T1000 (cell line): ENCODE data around the gene IL4R.
"Not testable (repeated sequence)": the region's sequence is repeated elsewhere in the genome, so short reads cannot be mapped to it uniquely, and the experiment has no call there.

ENCODE experiments used
- DNase-seq: peaks from one replicate; lab custom pipeline; 2025; ENCODE audit warnings: mixed read lengths; lab: John Stamatoyannopoulos, UW

IL4R gene

DNA sequence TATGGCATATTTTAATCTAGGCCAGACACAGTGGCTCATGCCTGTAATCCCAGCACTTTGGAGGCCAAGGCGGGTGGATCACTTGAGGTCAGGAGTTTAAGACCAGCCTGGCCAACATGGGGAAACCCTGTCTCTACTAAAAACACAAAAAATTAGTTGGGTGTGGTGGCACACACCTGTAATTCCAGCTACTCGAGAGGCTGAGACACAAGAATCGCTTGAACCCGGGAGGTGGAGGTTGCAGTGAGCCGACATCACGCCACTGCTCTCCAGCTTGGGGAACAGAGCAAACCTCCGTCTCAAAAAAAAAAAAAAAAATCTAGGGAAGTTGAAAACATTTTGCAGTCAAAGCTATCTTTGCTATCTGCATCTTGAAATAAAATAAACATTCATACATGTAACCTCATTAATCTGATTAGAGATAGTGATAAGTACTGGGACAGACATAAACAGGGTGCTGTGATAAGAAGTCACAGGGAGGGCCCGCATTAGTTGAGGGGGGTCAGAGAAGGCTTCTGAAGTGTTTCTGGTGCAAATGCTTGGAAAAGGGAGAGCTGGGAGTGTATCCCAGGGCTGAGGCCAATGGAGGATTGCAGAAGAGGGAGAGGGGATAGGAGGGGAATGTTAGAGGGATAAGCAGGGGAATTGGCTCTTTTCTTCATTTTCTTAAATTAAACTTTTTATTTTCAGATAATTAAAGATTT lies 15.8 kb downstream of the IL4R start:
- not testable (repeated sequence) for DNase-seq

DNA sequence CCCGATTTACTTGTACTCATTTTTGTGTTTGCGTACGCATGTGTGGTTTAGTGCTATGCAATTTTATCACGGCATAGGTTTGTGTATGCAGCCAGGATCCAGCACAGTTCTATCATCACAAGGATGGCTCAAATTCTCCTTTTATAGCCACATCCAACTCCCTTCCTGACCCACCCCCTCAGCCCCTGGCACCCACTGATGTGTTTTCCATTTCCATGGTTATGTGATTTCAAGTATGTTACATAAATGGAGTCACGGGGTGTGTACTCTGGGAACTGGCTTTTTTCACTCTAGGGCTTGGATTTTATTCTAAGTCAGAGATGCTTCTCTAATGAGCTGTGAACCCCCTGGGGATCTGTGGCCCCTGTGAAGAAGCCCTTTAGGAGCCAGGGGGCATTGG lies 16.8 kb downstream of the IL4R start:
- peak; percentile 87 for DNase-seq

DNA sequence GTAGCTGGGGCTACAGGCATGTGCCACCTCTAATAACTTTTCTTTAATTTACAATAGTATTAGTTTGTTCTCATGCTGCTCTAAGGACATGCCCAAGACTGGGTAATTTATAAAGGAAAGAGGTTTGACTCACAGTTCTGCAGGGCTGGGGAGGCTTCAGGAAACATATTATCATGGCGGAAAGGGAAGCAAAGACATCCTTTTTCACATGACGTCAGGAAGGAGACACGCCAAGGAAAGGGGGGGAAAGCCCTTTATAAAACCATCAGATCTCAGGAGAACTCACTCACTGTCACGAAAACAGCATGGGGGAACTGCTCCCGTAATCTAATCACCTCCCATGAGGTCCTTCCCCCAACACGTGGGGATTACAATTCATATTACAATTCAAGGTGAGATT lies 18.3 kb downstream of the IL4R start:
- no peak for DNase-seq

DNA sequence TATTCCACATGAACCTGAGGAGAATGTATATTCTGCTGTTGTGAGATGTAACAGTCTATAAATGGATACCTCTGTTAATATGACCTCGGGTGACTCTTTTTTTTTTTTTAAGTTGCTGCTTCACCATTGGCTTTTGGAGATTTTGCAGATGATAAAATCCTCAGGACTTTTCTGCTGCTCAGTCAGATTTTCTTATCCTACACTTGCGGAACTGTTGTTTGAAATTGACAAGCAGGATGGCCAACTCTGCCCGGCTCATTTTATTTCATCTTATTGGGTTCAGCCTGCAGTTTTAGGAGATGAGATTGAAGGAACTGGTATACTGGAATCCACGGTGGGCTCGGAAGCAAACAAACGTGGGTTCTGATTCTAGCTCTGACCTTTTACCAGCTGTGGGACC lies 19.3 kb downstream of the IL4R start:
- DNase-seq, result no peak

DNA sequence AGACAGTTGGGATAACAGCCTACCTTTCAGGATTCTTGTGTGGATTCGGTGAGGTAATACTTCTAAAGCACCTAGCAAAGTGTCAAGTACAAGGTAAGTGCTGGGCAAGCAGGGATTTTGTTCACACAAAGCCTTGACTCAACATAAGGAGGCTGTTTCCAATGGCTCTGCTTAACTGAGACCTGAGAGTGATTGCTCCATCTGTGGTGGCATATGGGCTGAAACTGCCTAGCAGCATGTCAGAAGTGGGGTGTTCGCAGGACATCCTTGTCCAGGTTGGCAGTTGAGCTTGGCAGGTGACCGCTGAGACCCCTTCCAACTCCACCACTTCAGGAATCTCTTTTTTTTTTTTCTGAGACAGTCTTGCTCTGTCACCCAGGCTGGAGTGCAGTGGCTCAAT lies 19.8 kb downstream of the IL4R start:
- DNase-seq, result no peak

DNA sequence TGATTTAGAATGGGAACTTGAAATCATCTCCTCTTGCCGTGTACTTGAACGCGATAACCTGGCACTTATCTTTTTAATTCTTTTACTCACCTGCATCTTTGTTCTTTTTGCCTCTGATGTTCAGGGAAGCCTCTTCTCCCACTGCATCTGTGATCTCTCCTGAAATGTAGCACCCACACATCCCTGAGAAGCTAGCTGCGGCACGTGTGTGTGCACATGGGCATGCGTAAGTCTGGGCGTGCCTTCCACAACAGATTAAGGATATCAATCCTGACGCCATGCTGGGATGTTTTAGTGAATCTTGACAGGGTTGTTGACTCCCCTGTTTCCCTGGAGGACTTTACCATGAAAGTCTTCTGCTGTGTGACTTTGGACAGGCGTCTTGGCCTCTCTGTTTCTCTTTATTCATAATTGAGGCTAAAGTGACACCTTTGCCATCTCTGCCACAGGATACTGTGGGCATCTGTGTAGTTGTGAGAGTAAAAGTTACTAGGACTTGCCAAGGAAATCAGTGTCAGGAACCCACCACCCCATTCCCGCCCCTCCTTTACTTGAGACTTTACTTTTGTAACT lies 20.5 kb downstream of the IL4R start:
- no peak for DNase-seq

DNA sequence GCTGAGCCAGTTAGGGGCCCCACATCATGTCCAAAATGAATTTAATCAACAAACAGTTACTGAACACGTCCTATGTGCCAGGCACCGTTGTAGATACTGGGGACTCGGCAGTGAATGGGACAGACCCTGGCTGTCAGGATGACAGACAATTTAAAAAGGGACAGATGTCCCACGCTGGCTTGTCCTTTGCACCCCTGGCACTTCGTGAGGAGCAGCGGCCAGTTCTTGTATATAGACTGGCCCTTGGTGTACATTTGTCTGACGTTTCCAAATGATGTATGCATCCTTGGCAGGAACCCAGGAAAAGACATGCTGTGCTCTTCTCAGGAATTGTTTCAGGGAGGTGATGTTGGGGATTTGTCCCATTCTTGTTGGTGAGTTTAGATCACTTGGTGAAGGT lies 21.1 kb downstream of the IL4R start:
- no peak for DNase-seq

DNA sequence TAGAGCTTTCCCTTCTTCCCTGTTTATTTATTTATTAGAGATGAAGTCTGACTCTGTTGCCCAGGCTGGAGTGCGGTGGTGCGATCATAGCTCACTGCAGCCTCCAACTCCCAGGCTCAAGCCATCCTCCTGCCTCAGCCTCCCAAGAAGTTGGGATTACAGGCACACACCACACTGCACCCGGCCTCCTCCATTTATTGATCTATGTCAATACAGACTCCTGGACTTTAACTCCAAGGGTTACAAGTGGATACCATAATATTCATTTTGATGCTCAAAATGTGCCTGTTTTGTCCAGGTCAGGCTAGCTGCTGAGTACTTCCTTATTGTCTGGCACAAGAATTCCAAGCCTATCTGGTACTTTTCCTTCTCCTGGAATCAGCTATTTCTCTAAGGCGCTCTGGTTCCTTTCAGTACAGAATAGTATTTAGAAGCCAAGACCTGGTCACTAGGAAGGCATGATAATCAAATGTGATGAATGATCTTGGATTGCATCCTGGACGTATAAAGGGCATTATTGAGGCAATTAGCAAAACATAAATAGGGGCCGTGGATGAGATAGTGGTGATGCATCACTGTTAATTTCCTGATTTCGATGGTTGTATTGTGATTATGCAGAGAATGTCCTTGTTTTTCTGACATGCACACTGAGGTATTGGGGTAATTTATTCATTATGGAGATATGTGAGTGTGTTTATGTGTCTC lies 21.7 kb downstream of the IL4R start:
- no peak for DNase-seq

DNA sequence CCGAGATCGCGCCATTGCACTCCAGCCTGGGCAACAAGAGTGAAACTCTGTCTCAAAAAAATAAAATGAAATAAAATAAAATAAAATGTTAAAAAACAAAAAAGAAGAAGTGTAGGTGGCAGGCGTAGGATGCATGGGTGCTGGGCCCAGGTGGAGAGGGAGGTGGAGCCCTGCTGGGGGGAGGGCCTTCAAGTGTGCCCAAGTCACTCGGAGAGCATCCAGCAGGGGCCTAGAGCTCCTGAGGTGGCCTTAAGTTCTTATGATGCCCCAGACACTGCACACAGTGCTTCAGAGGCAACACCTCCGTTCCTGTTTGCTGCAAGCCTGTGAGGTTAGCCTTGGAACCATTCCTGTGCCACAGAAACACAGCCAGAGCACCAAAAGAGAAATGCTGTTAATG lies 23.2 kb downstream of the IL4R start:
- no peak for DNase-seq

DNA sequence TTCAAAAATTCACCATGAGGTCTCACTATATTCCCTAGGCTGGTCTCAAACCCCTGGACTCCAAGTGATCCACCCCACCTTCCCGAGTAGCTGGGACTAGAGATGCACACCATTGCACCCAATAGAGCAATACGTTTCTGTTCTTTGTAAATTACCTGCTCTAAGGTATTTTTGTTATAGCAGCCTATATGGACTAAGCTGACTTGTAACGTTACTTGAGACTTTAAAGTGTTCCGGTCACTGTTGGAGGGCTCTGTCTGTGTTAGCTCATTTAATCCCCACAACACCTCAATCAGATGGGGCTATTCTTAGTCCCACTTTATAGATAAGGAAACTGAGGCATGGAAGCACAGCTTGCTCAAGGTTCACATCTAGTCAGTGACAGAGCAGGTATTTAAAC lies 25.4 kb downstream of the IL4R start:
- no peak for DNase-seq

DNA sequence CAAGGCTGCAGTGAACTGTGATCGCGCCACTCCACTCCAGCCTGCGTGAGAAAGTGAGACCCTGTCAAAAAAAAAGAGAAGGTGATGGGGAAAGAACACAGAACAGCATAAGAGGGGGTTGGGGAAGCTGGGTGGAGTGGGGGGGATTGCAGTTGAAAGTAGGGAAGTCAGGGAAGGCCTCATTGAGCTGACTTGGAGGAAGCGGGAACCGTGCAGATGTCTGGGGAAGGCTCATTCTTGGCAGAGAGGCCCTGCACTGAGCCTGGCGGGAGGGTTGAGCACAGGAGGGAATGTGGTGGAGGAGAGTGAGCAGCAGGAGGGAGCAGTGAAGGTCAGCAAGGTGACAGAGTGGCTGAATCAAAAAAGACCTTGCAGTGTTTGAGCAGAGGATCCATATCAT lies 26.9 kb downstream of the IL4R start:
- DNase-seq, result no peak

DNA sequence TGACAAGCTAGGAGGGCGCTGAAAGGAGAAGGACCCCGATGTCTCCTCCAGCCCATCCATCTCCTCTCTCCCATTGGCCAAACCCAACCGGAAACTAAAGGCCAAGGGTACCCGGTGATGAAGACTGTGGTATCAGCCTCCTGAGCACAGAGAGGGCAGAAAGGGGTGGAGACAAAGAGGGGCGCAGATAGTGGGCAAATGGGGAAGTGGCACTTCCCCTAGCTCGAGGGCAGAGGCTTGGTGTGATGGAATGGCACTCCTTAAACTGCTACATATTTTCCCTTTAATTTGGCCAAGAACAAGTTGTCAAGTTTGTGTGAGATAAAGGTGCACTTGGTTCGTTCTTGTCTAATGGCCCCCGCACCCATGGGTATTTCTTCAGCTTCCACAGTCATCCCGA lies 27.8 kb downstream of the IL4R start:
- DNase-seq, result no peak

DNA sequence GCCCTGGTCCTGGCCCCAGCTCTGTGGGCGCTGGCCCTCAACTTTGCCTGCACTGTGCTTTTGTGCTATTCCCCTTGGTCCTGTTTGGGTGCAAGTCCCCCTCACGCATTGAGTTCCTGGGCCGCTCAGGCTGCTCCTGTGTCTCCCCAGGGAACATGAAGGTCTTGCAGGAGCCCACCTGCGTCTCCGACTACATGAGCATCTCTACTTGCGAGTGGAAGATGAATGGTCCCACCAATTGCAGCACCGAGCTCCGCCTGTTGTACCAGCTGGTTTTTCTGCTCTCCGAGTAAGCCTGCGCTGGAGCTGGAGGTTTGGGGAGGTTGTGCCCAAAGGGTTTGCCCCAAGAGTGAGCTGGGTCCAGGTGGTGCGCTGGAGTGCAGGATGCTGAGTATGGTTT lies 28.2 kb downstream of the IL4R start:
- DNase-seq, result no peak

DNA sequence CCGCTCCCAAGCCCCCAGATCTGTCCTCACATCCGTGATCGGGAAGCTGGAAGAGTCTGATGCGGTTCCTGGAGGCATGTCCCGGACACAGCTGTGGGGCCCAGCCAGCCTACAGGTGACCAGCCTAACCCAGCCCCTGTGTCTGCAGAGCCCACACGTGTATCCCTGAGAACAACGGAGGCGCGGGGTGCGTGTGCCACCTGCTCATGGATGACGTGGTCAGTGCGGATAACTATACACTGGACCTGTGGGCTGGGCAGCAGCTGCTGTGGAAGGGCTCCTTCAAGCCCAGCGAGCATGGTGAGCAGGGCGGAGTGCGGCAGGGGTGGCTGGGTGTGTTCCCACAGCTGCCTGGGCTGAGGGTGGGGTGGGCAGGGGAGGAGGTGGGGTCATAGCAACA lies 30.9 kb downstream of the IL4R start:
- no peak for DNase-seq

DNA sequence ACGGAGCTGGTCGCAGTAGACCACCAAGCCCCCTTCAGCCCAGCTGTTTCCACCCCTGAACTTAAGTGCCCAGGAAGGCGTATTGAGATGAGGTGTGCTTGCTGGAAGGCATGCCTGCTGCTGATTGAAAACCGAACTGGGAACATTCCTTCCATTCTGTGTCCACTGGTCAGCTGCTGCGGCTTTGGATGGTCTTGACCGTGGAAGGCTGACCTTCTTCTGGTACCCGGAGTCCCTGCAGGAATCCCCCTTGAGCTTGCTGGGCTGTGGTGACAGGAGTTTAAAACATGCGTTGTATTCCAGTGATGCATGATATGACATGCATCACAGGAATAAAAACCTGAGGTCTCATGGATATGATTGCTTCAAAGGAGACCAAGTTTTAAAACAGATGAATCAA lies 31.4 kb downstream of the IL4R start:
- DNase-seq, result no peak

DNA sequence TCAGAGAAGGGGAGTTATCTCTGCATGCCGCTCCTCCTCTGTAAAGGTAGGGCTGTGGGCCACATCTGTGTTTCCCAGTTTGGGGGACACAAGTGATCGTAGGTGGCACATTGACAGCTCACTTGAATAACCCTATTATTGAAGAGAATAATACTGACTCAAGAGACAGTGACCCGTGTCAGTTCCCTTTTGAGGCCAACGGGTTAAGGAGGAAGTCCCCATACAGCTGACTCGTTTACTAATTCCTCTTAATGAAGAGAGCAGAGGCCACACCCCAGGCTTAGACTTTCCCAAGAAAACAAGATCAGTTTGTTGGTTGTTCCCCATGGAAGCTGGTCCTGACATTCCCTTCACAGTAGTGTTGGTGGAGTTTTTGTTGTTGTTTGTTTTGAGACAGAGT lies 33.0 kb downstream of the IL4R start:
- DNase-seq, result no peak

DNA sequence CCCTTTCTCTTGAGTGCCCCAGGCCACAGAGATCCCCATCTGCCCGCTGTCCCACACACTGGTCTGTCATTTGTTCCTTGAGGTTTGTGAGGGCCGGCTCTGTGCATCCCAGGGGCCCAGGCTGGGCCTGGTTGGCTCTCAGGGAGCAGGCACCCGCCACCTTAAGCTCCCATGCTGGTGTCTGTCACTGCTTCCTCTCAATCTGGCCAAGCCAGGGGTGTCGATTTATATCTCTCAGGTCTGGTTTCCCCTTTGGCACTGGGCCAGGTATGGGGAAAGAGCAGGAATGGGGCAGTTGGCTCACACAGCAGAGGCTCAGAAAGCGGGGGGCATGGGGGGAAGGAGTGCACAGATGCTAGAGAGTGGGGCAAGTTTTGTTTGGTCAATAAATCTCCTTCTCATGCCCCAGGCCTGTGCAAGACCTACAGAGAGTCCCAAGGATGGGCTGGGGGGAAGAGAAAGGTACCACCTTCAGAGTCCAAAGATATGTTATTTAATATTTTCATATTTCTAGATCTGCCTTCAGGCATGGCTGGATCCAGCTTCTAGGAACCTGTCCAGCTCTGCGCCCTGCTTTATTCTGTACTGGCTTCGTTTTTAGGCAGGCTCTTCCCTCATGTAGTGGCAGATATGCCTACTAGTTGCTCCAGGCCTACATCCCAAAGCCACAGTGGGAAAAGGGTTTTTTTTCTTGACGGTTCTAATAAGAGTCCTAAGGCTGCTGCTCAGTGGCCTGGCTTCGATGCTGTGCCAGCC lies 34.3 kb downstream of the IL4R start:
- no peak for DNase-seq

DNA sequence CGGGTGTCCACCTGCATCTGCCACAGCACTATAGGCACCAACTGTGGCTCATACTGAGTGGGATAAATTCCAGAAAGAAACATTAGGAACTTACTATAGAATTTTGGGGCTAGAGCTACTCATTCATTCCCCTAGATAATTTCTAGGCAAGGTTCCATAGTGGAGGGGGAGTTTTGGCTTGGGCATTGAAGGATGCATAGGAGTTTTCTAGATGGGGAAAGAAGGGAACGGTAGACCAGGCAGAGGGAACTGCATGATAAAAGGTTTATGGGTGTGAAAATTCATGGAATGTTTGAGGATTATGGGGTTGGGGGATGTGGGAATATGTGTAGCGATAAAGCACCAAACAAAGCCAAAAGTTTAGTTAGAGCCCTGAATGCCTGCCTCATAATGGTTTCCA lies 35.5 kb downstream of the IL4R start:
- no peak for DNase-seq

DNA sequence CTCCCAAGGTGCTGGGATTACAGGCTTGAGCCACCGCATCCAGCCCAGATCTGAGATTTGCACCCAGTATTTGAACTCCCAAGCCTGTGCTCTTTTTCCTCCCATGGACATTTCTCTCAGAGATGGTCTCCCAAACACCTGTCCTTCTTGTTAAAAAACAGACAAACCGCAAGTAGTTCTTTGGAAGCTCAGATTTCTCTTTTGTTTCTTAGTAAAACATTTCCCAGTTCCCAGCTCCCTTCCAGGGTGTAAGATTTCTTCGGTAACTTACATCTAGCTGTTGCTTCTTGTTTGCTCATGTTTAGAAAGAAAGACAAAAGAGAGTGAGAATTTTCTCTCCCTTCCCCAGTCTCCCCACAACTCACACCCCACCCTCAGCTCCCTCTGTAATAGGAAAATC lies 36.2 kb downstream of the IL4R start:
- no peak for DNase-seq

DNA sequence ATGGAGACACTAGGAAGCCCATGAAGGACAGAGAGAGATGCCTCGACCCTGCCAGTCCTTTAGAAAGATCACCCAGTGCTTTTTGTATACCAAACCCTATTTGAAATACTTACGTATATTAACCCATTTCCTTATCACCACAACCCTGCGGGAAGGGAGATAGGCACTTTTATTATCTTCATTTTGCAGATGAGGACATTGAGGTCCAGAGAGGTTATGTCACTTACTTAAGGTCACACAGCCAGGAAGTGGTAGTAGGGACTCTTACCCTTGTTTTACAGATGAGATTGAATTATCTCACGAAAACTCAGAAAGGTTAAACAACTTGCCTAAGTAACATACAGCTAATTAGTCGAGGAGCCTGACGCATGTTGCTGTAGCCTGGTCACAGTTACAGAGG lies 38.2 kb downstream of the IL4R start:
- DNase-seq, result no peak

DNA sequence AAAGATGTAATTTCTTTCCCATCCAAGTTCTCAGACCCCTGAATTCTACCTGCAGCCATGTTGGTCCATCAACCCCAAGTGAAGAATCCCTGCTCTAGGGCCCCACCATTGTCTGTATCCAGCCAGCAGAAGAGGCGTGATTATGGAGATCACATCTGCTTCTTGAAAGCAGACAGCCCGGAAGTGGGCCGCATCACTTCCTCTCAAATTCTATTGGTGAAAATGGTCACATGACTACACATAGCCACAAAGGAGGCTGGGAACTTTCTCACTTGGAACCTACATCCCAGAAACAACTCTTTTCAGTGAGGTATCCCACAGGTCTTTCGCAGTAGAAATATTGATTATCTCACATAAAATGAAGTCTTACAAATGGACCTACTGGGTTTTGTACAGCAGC lies 40.1 kb downstream of the IL4R start:
- DNase-seq, result no peak

DNA sequence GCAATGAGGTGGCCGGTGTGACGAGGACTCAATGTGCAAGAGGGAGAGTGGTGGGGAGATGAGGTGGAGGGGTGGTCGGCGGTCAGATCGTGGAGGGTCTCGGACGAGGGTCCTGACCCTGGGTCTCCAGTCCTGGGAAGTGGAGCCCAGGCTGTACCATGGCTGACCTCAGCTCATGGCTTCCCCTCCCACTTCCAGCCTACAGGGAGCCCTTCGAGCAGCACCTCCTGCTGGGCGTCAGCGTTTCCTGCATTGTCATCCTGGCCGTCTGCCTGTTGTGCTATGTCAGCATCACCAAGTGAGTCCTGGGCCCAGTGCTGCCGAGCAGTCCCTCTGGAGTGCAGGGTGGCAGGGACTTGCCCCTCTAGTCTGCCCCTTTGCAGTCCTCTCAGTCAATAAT lies 41.8 kb downstream of the IL4R start:
- no peak for DNase-seq

DNA sequence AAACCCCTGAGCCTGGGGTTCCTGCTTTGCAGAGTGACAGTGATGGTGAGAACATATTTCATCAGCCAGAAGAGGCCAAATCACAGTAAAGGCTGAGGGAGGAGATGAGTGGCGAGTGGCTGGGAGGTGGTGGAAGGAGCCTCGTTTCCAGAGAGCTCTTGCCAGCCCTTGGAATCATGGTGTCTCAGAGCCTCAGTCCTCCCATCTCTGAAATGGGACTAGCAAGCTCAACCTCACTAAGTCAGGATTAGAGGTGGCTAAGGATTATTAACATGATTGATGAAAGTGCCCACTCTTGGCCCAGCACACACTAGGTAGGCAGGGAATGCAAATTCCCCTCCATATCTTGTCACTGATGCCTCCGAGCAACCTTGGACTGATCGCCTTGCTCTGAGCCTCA lies 43.0 kb downstream of the IL4R start:
- DNase-seq, result no peak
